Measurements from ENCODE around the gene NECTIN1.

The NECTIN1 gene

DNA sequence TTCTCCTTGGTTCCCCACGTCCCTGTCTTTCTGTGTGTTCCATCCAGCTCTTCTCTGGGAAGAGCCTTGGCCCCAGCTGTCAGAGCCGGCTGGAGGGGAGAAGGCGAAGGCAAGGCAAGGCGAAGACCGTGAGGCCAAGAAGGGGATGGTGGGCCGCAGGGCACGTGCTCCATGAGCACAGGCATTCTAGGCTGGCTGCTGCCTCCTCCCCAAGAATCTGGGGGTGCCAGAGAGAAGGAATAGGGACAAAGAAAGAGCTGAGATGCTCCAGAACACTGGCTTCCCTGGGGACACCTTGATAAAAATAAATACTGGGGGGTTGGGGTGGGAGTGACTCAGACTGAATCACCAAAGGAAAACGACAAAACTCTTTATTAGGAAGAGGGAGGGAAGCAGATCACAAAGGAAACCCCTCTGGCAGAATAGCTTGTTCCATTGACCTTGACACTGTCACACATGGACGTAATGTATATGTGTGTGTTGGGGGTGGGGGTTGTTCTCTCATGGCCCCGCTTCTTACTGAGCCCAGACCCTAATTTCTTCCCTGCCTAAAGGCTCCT lies 52.5 kb downstream of the NECTIN1 start:
- no peak overlapping the region for H3K4me3 ChIP-seq (ENCODE audit: low read length)
- peak; percentile 51 for DNase-seq (ENCODE audit: low read depth)
- TF ChIP-seq, protein P1, sequence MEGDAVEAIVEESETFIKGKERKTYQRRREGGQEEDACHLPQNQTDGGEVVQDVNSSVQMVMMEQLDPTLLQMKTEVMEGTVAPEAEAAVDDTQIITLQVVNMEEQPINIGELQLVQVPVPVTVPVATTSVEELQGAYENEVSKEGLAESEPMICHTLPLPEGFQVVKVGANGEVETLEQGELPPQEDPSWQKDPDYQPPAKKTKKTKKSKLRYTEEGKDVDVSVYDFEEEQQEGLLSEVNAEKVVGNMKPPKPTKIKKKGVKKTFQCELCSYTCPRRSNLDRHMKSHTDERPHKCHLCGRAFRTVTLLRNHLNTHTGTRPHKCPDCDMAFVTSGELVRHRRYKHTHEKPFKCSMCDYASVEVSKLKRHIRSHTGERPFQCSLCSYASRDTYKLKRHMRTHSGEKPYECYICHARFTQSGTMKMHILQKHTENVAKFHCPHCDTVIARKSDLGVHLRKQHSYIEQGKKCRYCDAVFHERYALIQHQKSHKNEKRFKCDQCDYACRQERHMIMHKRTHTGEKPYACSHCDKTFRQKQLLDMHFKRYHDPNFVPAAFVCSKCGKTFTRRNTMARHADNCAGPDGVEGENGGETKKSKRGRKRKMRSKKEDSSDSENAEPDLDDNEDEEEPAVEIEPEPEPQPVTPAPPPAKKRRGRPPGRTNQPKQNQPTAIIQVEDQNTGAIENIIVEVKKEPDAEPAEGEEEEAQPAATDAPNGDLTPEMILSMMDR (IDR thresholded peaks at IDR 0.05; ENCODE audit: insufficient read depth, low read depth, low read length, missing control alignments), result no peak

DNA sequence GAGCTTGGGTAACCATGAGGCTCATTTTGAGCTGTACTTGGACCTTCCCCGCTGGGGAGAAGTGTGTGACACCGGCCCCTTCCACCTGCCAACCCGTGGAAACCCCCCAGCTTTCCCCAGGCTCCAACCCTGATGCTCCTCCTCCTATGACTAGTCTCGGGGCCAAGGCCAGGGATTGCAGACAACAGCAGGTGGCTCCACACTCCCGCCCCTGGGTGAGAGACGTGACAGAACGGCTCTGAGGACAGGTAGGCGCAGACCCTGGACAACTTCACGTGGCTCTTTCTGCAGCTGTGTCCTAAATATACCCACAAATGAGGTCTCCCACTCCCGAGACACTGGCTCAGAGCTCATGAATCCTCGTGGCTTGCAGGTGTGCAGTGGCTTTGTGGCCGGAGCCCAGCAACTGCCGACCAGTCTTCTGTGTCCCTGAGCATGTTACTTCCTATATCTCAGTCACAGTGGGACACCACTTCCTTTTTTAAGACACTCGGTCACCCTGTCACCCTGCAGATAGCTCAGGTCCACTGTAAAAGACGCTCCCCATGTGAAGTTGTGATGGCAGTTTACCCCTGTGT lies 55.2 kb downstream of the NECTIN1 start:
- H3K4me3 ChIP-seq (ENCODE audit: low read length), result no peak overlapping the region
- no peak for DNase-seq (ENCODE audit: low read depth)
- TF ChIP-seq, protein P1 (IDR thresholded peaks at IDR 0.05; ENCODE audit: insufficient read depth, low read depth, low read length, missing control alignments), result peak; percentile 28

DNA sequence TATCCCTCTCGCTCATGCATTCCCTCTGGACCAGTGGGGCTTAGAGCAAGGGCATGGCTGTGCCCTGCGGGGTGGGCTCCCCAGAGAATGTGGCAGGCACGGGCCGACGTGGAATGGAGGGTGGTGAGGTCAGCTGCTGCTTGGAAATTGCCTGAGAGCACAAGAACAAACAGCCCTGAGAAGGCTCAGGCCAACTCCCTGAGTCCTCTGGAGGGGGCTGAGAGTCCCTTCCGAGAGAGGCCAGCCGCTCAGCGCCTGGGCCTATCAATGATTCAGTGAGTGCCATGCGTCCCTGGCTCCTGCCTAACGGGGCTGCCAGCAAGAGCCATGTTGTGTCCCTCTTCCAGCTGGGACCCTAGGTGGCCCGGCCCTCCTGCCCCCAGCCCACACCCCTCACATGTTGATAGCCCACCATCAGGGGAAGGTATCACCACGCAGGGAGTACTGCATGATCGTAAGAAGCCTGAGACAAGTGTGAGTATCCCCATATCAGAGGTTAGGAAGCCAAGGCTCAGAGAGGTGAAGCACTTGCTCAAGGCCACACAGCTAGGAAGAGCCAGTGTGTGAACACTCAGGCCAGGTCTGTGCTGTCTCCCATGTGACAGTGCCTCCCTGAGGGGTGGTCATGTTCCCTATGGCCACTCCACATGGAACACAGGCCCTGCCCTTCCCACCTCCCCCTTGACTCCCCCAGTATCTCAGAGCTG lies 55.8 kb downstream of the NECTIN1 start:
- TF ChIP-seq, protein P1 (IDR thresholded peaks at IDR 0.05; ENCODE audit: insufficient read depth, low read depth, low read length, missing control alignments), result no peak
- H3K4me3 ChIP-seq (ENCODE audit: low read length), result no peak overlapping the region
- DNase-seq (ENCODE audit: low read depth), result no peak

DNA sequence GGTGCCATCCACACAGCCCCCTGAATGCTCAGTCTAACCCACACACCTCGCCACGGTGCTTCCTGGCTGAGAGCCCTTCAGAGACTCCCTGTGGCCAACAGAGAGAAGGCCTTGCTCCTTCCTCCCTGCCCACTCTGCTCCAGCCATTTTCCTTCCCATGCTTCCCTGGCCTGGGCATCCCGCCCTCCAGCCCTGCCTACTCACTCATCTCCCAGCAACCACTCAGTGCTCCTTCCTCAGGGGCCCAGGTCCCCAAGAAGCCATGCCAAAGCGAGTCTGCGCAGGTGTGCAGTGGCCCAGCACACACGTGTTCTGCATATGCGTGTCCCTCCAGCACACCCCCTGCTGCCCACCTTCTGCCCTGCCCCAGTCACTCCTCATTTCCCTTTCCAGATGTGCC lies 56.4 kb downstream of the NECTIN1 start:
- TF ChIP-seq, protein P1 (IDR thresholded peaks at IDR 0.05; ENCODE audit: insufficient read depth, low read depth, low read length, missing control alignments), result no peak

DNA sequence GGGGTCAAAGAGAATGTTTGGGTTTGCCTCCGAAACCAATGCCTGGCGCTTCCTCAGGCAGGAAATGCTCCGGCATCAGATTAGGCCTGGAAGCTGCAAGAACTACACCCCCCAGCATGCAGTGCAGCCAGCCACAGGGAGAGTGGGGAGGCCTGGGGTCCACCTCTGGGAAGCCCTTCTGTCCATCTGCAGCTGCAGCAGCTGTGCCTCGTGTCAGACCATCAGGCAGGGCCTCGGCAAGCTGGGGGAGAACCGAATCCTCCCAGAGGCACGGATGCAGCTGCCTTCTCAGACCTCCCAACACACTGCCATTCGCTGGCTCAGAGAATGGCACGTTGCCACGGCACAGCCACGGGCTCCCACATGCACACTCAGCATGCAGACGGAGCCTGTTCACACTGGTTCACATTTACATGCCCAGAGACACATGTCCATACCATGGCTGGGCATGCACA lies 57.4 kb downstream of the NECTIN1 start:
- DNase-seq (ENCODE audit: low read depth), result peak; percentile 56
- TF ChIP-seq, protein P1 (IDR thresholded peaks at IDR 0.05; ENCODE audit: insufficient read depth, low read depth, low read length, missing control alignments), result no peak
- no peak overlapping the region for H3K4me3 ChIP-seq (ENCODE audit: low read length)

More for the DNA sequence above, 56.4 kb downstream of the NECTIN1 start:
- H3K4me3 ChIP-seq (ENCODE audit: low read length), result no peak overlapping the region
- DNase-seq (ENCODE audit: low read depth), result no peak

DNA sequence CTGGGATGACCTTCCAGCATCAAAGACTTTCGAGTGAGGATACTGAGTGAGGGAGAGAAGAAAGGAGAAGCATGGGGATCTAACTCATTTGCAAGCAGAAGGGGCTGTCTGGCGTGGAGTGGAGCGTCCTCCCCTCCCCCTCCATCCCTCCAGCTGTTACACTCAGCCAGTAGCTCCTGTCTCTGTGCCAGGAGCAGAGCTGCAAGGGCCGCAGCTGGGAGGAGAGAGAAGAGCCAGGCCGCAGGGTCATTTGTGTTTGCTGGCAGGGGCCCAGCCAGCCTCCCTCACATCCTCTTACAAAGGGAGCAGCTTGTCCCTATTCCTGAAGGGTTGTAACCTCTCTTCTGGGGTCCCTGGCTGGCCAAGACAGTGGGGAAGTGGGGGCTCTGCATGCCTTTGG lies 57.9 kb downstream of the NECTIN1 start:
- TF ChIP-seq, protein P1 (IDR thresholded peaks at IDR 0.05; ENCODE audit: insufficient read depth, low read depth, low read length, missing control alignments), result no peak
- no peak for DNase-seq (ENCODE audit: low read depth)
- no peak overlapping the region for H3K4me3 ChIP-seq (ENCODE audit: low read length)

All from epithelial cell of esophagus (primary cell).